ENCODE results near the gene LIN37.
"Not testable (repeated sequence)": the region's sequence is repeated elsewhere in the genome, so short reads cannot be mapped to it uniquely, and the experiment has no call there.

The LIN37 gene

DNA sequence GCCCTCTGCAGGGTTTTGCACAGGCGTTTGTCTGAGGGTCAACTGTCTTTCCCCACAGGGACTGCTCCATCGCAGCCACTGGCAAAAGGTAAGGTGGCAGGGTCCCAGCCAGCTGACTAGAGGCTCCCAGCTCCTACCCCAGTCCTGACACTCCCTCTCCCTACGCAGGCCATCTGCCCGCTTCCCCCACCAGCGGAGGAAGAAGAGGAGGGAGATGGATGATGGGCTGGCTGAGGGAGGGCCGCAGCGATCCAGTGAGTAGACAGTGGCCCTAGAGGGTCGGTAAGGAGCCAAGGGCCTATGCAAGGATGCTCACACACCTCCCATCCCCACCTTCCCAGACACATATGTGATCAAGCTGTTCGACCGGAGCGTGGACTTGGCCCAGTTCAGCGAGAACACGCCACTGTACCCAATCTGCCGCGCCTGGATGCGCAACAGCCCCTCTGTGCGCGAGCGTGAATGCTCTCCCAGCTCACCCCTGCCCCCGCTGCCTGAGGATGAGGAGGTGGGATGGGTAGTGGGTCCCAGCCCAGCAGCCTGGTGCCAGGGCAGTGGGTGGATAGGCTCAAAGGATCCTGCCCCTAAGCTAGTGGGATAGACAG, 4.5 kb downstream of the LIN37 start:
- no peak for DNase-seq (ENCODE audit: low read depth in 2 of 2)

DNA sequence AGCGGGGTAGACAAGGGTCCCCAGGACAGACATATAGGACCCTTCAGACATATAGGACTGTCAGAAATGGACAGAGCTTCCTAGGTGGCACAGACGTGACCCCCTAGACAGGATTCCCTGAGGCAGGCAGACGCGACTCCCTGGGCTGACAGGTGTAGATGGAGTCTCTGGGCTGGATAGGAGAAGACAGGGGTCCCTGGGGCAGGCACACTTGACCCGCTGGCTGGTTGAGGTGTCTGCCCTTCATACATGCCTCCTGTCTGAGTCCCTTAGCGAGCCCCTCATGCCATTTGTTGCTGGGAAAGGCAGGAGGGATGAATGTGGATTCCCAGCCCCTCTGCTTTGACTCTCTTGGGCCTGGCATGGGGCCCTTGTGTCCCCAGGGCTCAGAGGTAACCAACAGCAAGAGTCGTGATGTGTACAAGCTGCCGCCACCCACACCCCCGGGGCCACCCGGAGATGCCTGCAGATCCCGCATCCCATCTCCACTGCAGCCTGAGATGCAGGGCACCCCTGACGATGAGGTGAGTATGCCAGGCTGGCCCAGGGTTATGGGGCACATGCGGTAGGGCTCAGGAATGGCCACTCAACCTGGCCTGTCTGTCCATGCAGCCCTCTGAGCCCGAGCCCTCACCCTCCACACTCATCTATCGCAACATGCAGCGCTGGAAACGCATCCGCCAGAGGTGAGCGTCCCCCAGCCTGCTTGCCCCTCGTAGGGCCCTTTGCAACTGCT, 5.4 kb downstream of the LIN37 start:
- no peak for DNase-seq (ENCODE audit: low read depth in 2 of 2)

- no peak for DNase-seq (ENCODE audit: low read depth in 2 of 2)
Measured at GRCh38 chr19:35754370-35755130, 6.2 kb downstream of the LIN37 start.

DNA sequence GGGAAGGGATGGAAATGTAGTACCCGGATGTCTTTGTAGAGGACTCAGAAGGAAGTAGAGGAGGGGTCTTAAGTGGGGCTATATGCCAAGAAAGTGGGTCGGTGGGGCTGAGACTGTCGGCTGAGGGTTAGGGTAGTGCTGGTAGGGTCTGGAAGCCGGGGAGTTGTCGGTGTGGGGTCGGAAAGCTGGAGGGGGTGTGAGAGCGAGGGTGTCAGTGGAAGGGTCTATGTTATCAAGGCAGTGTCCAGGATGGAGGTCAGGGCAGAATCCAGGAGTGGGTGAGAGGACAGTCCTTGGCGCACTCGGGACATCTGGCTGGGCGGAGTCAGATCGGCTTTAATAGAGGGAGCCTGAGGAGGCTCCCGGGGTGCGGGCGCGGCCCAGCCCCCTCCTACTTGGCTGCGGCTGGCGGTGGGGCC, 6.8 kb downstream of the LIN37 start:
- no peak for DNase-seq (ENCODE audit: low read depth in 2 of 2)

GRCh38 chr19:35755550-35756376, 7.4 kb downstream of the LIN37 start:
- DNase-seq (ENCODE audit: low read depth in 2 of 2), result no peak

DNA sequence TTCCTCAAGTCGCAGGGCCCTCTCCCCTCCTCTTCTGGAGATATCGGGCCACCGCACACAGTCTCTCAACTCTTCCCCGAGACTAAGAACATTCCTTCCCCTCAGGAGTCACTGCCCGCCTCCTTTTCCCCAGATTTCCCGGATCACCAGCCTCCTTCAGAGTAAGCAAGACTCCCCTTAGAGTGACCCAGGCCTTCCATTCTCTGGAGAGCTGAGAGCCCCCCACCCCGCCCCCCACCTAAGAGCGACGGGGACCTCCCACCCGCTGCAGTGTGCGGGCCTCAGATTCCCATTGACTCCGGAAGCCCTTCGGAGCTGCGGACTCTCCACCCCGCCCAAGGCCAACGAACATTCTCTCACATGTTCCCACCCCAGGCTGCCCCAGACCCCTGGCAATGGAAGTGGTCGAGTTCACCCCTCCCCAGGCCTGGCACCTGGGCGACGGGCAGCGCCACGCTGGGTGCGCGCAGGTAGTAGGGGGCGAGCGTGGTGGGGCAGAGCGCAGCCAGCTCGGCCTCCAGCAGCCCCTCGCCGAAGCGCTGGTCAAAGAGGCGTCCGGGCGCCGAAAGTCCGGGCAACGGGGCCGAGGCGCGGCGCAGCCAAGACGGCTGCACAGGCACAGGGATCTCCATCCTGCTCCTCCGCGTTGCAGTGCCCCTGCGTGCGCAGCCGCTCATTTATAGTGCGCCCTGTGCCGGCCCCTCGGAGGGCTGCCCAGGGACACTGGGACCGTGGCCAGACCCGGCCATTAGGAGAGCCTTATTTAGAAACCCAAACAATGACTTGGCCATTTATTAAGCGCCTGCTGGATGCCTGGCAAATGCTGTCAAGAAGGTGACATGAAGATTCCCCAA, 8.2 kb downstream of the LIN37 start, which contains the start of gene HSPB6:
TSS of gene HSPB6 (minus strand) at position 653 of the 854 bp plus-strand sequence. CDS start at position 632, 21 bp downstream.
- DNase-seq (ENCODE audit: low read depth in 2 of 2), result no peak

DNA sequence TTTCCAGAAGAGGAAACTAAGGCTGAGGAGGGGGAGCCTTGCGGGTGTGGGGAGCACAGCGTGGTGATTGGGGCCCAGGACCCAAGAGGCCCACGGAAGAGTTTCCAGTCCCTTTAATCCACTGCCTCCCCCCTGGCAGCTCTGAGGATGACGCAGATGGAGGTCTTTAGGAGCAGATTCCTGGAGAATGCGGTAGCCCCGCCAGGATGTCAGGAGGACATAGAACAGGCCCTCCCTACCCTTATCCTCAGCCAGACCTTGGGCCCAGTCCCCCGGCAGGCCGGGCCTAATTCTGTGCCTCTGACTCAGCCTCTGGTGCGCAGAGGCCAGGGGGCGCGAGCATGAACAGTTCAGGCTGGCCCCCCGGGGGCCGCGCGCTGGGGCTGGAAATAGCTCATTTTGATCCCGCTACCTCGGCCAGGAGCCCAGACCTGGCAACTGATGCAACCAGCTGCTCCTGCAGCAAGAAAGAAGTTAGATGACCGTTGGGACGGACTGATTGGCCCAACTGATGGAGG, 8.9 kb downstream of the LIN37 start:
- no peak for DNase-seq (ENCODE audit: low read depth in 2 of 2)

GRCh38 chr19:35757749-35758608, 9.6 kb downstream of the LIN37 start, which contains the start of gene PROSER3:
Gene PROSER3, plus strand, starts transcription at chr19:35758176. Its CDS starts 40 bp downstream, at chr19:35758216.
- peak; percentile 93 to 96 for DNase-seq (ENCODE audit: low read depth in 2 of 2)

DNA sequence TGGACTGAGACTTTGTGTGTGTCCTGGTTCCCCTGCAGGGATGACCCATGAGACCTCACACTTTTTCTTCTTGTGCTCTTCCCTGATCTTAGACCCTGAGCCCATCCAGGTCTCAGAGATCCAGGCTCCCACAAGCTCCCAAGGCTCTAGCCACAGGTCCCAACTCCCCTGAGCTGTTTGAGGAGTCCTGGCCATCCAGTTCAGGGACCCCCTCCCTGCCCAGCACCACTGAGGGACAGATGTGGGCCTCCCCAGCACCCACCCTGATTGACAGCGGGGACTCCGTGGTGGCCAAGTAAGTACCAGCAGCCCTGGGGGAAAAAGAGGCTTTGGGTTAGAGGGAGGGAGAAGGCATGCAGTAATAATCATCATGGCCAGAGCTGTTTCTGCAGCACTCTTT, 11.3 kb downstream of the LIN37 start:
- DNase-seq (ENCODE audit: low read depth in 2 of 2), result no peak

- no peak for DNase-seq (ENCODE audit: low read depth in 2 of 2)
Measured at GRCh38 chr19:35760711-35761349, 12.5 kb downstream of the LIN37 start.

DNA sequence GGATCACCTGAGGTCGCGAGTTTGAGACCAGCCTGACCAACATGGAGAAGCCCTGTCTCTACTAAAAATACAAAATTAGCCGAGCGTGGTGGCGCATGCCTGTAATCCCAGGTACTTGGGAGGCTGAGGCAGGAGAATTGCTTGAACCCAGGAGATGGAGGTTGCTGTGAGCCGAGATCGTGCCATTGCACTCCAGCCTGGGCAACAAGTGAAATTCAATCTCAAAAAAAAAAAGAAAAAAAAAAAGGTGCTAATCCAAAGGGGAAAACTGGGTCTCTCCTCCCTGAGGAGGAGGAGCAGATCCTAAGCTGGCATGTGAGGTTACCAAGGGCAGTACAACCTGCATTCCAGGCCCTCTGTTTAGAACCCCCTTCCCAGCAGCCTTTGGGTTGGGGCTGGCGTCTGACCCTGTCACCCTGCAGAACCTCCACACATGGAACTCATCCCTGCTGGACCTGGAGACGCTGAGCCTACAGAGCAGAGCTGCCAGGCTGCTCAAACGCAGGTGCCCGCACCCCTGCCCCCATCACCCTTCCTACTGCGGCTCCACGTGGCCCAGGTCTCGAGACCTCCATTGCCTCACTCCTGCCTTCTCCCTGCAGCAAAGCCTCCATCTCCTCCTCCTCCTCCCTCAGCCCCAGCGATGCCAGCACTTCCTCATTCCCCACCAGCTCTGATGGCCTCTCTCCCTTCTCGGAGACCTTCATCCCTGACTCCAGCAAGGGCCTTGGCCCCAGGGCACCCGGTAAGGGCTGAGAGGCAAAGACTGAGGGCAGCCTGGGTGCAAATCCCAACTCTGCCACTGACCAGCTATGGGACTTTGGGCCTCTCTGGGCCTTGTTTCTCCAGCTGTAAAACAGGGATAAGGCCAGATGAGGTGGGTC, 16.3 kb downstream of the LIN37 start:
- DNase-seq (ENCODE audit: low read depth in 2 of 2), result no peak

- DNase-seq (ENCODE audit: low read depth in 2 of 2), result no peak
Measured at GRCh38 chr19:35766571-35767104, 18.3 kb downstream of the LIN37 start.

- DNase-seq (ENCODE audit: low read depth in 2 of 2), result no peak
Measured at GRCh38 chr19:35767288-35768081, 19.1 kb downstream of the LIN37 start.

GRCh38 chr19:35768082-35768421, 19.7 kb downstream of the LIN37 start:
- no peak for DNase-seq (ENCODE audit: low read depth in 2 of 2)

- DNase-seq (ENCODE audit: low read depth in 2 of 2), result not testable (repeated sequence)
Measured at GRCh38 chr19:35772362-35772761, 24.0 kb downstream of the LIN37 start.

DNA sequence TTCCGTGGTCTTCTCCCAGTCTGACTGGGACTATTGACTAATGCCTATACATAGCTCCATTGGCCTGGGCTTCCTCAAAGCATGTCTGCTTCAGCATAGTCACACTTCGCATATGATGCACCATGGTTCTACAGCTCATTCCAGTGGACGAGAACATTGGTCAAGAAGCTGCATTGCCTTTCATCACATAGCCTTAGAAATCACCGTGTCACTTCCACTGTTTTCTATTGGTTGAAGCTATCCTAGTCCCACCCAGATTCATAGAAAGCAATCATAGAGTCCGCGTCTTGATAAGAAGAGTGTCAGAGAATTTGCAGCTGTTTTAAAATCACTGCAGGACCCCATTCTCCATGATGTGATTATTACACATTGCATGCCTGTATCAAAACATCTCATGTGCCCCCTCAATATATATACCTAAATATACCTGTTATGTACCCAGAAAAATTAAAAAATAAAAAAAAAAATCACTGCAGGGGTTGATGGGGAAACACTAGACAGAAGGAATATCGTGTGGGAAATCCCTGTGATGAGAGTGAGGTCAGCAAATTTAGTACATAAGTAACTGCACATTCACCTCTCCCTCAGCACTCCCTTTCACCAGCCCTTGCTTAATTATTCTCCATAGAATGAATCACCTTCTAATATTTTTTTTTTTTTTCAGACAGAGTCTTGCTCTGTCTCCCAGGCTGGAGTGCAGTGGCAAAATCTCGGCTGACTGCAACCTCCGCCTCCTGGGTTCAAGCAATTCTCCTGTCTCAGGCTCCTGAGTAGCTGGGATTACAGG, 24.8 kb downstream of the LIN37 start:
- DNase-seq (ENCODE audit: low read depth in 2 of 2), result no peak

Data from stimulated activated CD8-positive, alpha-beta memory T cell treated with anti-CD3 and anti-CD28 coated beads, Interleukin-7, amount 100 ng/mL, for 1 hour (primary cell).